Neuronal stem cell (in vitro differentiated cells): Measurements from ENCODE around the gene PABPN1.

Experiments
- DNase-seq: peaks from one replicate; pipeline ENCODE4 v3.0.0-alpha.2; 2013; ENCODE audit warnings: low spot score
- H2AFZ ChIP-seq: one replicate; pipeline ENCODE4 v1.6.1; 2013; ENCODE audit warnings: mild to moderate bottlenecking, low read length, inconsistent platforms
- H2AK5ac ChIP-seq: 2 replicates; pipeline ENCODE4 v1.6.1; 2013; ENCODE audit warnings: low read depth, mild to moderate bottlenecking, inconsistent platforms, low read length, moderate library complexity, mixed read lengths
- H2BK120ac ChIP-seq: 2 replicates; pipeline ENCODE4 v1.6.1; 2013; ENCODE audit warnings: low read depth, mild to moderate bottlenecking, inconsistent platforms, low read length, moderate library complexity, mixed read lengths
- H2BK12ac ChIP-seq: one replicate; pipeline ENCODE4 v1.6.1; 2013; ENCODE audit warnings: low read length, inconsistent platforms
- H2BK15ac ChIP-seq: 2 replicates; pipeline ENCODE4 v1.6.1; 2013; ENCODE audit warnings: mild to moderate bottlenecking, low read length, inconsistent platforms, mixed read lengths
- H2BK5ac ChIP-seq: one replicate; pipeline ENCODE4 v1.6.1; 2013; ENCODE audit warnings: inconsistent platforms, mild to moderate bottlenecking, low read length, moderate library complexity
- H3K14ac ChIP-seq: one replicate; pipeline ENCODE4 v1.6.1; 2013; ENCODE audit warnings: low read length, inconsistent platforms
- H3K18ac ChIP-seq: 2 replicates; pipeline ENCODE4 v1.6.1; 2013; ENCODE audit warnings: low read length, inconsistent platforms
- H3K23ac ChIP-seq: 2 replicates; pipeline ENCODE4 v1.6.1; 2013; ENCODE audit warnings: low read depth, mild to moderate bottlenecking, mixed read lengths, low read length, inconsistent platforms; ENCODE audit not compliant: poor library complexity
- H3K27ac ChIP-seq: replicated peaks from 3 replicates; pipeline ENCODE4 v1.5.1; 2013; ENCODE audit warnings: low read length, inconsistent platforms
- H3K27me3 ChIP-seq, 3 experiments: 2 replicates each; pipeline ENCODE4 v1.6.1; 2013; ENCODE audit warnings: low read length in 3 of 3, mild to moderate bottlenecking in 2 of 3, inconsistent platforms in 1 of 3, low read depth in 1 of 3, mixed read lengths in 1 of 3, moderate library complexity in 1 of 3; ENCODE audit not compliant: control insufficient read depth in 3 of 3, insufficient read depth in 3 of 3
- H3K36me3 ChIP-seq, 2 donors: replicated peaks in 1 of 2; 2 replicates each; pipeline ENCODE4 v1.6.1; 2013; ENCODE audit warnings: low read length in 2 of 2; ENCODE audit not compliant: control insufficient read depth in 2 of 2, insufficient read depth in 2 of 2
- H3K4ac ChIP-seq: 2 replicates; pipeline ENCODE4 v1.6.1; 2013; ENCODE audit warnings: inconsistent platforms, mild to moderate bottlenecking, low read length, moderate library complexity
- H3K4me1 ChIP-seq, 2 donors: 1 replicate in 1 of 2; 2 replicates in 1 of 2; pipeline ENCODE4 v1.6.1; 2013; ENCODE audit warnings: low read length in 2 of 2, low read depth in 1 of 2; ENCODE audit not compliant: control insufficient read depth in 2 of 2, insufficient read depth in 1 of 2
- H3K4me2 ChIP-seq: one replicate; pipeline ENCODE4 v1.6.1; 2013; ENCODE audit warnings: mild to moderate bottlenecking, low read length, inconsistent platforms; ENCODE audit not compliant: insufficient read depth, poor library complexity, severe bottlenecking
- H3K4me3 ChIP-seq, 2 donors: 2 replicates each; pipeline ENCODE4 v1.5.1; 2013; ENCODE audit warnings: low read length in 2 of 2, mild to moderate bottlenecking in 2 of 2, inconsistent platforms in 1 of 2, moderate library complexity in 1 of 2
- H3K79me1 ChIP-seq: one replicate; pipeline ENCODE4 v1.6.1; 2013; ENCODE audit warnings: low read depth, mild to moderate bottlenecking, inconsistent platforms, low read length, moderate library complexity
- H3K9ac ChIP-seq: one replicate; pipeline ENCODE4 v1.6.1; 2013; ENCODE audit warnings: mild to moderate bottlenecking, low read depth, low read length, inconsistent platforms; ENCODE audit not compliant: poor library complexity
- H3K9me3 ChIP-seq, 2 donors: replicated peaks in 1 of 2; 2 replicates each; pipeline versions ENCODE3 to v1.6.1; 2013; ENCODE audit warnings: low read length in 2 of 2, mild to moderate bottlenecking in 2 of 2, inconsistent platforms in 1 of 2, low read depth in 1 of 2, mixed read lengths in 1 of 2, moderate library complexity in 1 of 2; ENCODE audit not compliant: control insufficient read depth in 2 of 2, insufficient read depth in 1 of 2
- H4K8ac ChIP-seq: one replicate; pipeline ENCODE4 v1.6.1; 2013; ENCODE audit warnings: low read depth, mild to moderate bottlenecking, inconsistent platforms, low read length, moderate library complexity
- H4K91ac ChIP-seq: one replicate; pipeline ENCODE4 v1.6.1; 2013; ENCODE audit warnings: low read length, low read depth, mild to moderate bottlenecking, inconsistent platforms; ENCODE audit not compliant: poor library complexity
- WGBS, 2 donors: extraction: QIAGEN DNeasy Blood & Tissue Kit; methylation state at CpG; one replicate each; pipeline ENCODE4 v1.1.7; 2013; ENCODE audit warnings: missing lambda C conversion rate in 2 of 2, mixed read lengths in 1 of 2; ENCODE audit not compliant: insufficient read length in 2 of 2, insufficient replicate concordance in 1 of 2; ENCODE audit errors: extremely low coverage in 2 of 2; 5-methylcytosine and 5-hydroxymethylcytosine counted together

The PABPN1 gene

GRCh38 chr14:23366426-23366921, 45.2 kb downstream of the PABPN1 start:
- Histone ChIP-seq H3K27me3 (peaks cover 0 to 30% (median 2%) of the 10 kb centered on the region in 3 experiments), H3K9ac (peak overlapping the region; percentile 95), H2AK5ac (peak overlapping the region; percentile 77), H3K79me1 (peaks cover 5% of the 10 kb centered on the region), H3K4me2 (peak overlapping the region; percentile 51), H2BK15ac (peak overlapping the region; percentile 82), H4K8ac (no peak overlapping the region), H2BK5ac (peak overlapping the region; percentile 91), H2BK120ac (peak overlapping the region; percentile 93), H3K36me3 (peaks cover 1 to 25% of the 10 kb centered on the region in 2 donors), H3K14ac (no peak overlapping the region), H3K27ac (peak overlapping the region; percentile 99), H3K18ac (peak overlapping the region; percentile 97), H3K4me3 (peak overlapping the region; percentile 70 to 94), H2AFZ (peak overlapping the region; percentile 93), H3K4me1 (peaks cover 12 to 17% of the 10 kb centered on the region in 2 donors), H4K91ac (peak overlapping the region; percentile 61), H2BK12ac (no peak overlapping the region), H3K23ac (no peak overlapping the region), H3K4ac (no peak overlapping the region), H3K9me3 (no peaks in the 10 kb centered on the region)
- peak; percentile 94 for DNase-seq
- WGBS, 2 donors, result no CpG with 5 or more reads among the region's 34 CpGs

GRCh38 chr14:23370221-23370620, 49.0 kb downstream of the PABPN1 start:
- Histone ChIP-seq H2BK5ac (no peak overlapping the region), H3K27me3 (peaks cover 0 to 61% (median 2%) of the 10 kb centered on the region in 3 experiments), H3K36me3 (no peaks in the 10 kb centered on the region), H3K18ac (no peak overlapping the region), H3K79me1 (peaks cover 5% of the 10 kb centered on the region), H3K4ac (no peak overlapping the region), H3K14ac (no peak overlapping the region), H4K91ac (no peak overlapping the region), H2BK15ac (no peak overlapping the region), H4K8ac (no peak overlapping the region), H3K4me2 (no peak overlapping the region), H3K9ac (no peak overlapping the region), H2BK120ac (no peak overlapping the region), H2AK5ac (no peak overlapping the region), H3K9me3 (no peaks in the 10 kb centered on the region), H3K4me3 (no peak overlapping the region), H3K23ac (no peak overlapping the region), H3K27ac (no peak overlapping the region), H2AFZ (no peak overlapping the region), H2BK12ac (no peak overlapping the region), H3K4me1 (peaks cover 4 to 7% of the 10 kb centered on the region in 2 donors)
- no CpG with 5 or more reads among the region's 1 CpG for WGBS, 2 donors
- no peak for DNase-seq

- Histone ChIP-seq H2BK5ac (no peak overlapping the region), H3K4me1 (peaks cover under 1 to 9% of the 10 kb centered on the region in 2 donors), H2AK5ac (no peak overlapping the region), H3K23ac (no peak overlapping the region), H3K4ac (no peak overlapping the region), H3K79me1 (no peaks in the 10 kb centered on the region), H2BK12ac (no peak overlapping the region), H4K8ac (no peak overlapping the region), H2BK15ac (no peak overlapping the region), H3K4me2 (no peak overlapping the region), H3K9ac (no peak overlapping the region), H3K4me3 (no peak overlapping the region), H2AFZ (no peak overlapping the region), H3K14ac (no peak overlapping the region), H3K27me3 (peaks cover 0 to 68% (median 2%) of the 10 kb centered on the region in 3 experiments), H3K18ac (no peak overlapping the region), H4K91ac (no peak overlapping the region), H3K9me3 (no peaks in the 10 kb centered on the region), H3K27ac (no peak overlapping the region), H2BK120ac (no peak overlapping the region), H3K36me3 (no peaks in the 10 kb centered on the region)
- DNase-seq, result no peak
- WGBS, 2 donors, result no CpG with 5 or more reads among the region's 1 CpG
These were observed 50.6 kb downstream of the PABPN1 start for GRCh38 chr14:23371865-23372264.

- Histone ChIP-seq H3K4ac (no peak within 1 kb of the TSS), H3K27me3 (peaks cover 0 to 74% (median 2%) of the 10 kb centered on the region in 3 experiments), H3K27ac (no peak within 1 kb of the TSS), H3K36me3 (no peaks in the 10 kb centered on the region), H2AFZ (no peak within 1 kb of the TSS), H3K14ac (peak within 1 kb of the TSS; percentile 23), H3K4me2 (no peak within 1 kb of the TSS), H2BK15ac (peak within 1 kb of the TSS; percentile 32), H3K4me1 (peaks cover 0 to 10% of the 10 kb centered on the region in 2 donors), H4K8ac (no peak within 1 kb of the TSS), H3K9ac (peak within 1 kb of the TSS; percentile 36), H4K91ac (no peak within 1 kb of the TSS), H2BK5ac (no peak within 1 kb of the TSS), H3K23ac (no peak within 1 kb of the TSS), H3K4me3 (no peak within 1 kb of the TSS), H2BK12ac (peak within 1 kb of the TSS; percentile 26), H3K9me3 (no peaks in the 10 kb centered on the region), H3K79me1 (no peaks in the 10 kb centered on the region), H2BK120ac (no peak within 1 kb of the TSS), H3K18ac (no peak within 1 kb of the TSS), H2AK5ac (no peak within 1 kb of the TSS)
- DNase-seq, result no peak
- no CpG with 5 or more reads among the region's 2 CpGs for WGBS, 2 donors
These were observed 51.3 kb downstream of the PABPN1 start, which contains the start of gene IL25 for GRCh38 chr14:23372509-23372908. Gene IL25, plus strand, starts transcription at chr14:23372809.
